Cerebellar nuclear complex (tissue), 1 donor: Measurements from ENCODE around the gene SPEG.

ENCODE experiments used
- DNase-seq, 2 experiments: peaks; one replicate each; lab custom pipeline; 2025; lab: John Stamatoyannopoulos, UW

Gene SPEG

DNA sequence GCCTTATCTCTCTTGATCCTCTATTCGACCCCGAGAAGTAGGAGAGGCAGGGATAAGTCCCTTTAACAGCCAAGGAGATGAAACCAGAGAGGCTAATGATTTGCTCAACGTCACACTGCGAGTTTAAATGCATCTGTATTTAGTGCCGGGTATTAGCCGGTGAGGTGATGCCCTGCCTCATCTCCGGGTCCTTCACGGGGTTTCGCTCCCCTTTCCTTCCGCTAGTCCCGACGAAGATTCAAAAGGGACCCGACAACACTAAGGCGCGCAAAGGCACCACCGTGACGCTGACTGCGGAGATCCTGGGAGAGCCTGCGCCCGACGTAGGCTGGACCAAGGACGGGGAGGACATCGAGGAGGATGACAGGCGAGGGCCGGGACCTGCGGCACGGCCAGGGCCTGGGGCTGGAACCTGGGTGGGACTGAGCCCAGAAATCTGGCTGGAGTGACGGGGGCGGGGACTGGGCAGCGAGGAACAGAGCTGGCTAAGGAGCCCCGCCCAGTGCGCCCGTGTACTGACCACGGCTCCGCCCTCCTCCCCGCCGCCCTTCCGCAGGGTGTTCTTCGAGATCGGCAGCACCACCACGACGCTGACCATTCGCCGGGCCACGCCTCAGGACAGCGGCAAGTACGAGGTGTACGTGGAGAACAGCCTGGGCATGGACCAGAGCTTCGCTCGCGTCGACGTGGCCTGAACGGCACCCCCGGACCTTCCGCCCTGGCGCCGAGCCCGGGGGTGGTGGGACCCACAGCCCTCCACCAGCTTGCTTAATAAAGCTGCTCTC lies 63.0 kb downstream of the SPEG start:
- DNase-seq, result no peak

DNA sequence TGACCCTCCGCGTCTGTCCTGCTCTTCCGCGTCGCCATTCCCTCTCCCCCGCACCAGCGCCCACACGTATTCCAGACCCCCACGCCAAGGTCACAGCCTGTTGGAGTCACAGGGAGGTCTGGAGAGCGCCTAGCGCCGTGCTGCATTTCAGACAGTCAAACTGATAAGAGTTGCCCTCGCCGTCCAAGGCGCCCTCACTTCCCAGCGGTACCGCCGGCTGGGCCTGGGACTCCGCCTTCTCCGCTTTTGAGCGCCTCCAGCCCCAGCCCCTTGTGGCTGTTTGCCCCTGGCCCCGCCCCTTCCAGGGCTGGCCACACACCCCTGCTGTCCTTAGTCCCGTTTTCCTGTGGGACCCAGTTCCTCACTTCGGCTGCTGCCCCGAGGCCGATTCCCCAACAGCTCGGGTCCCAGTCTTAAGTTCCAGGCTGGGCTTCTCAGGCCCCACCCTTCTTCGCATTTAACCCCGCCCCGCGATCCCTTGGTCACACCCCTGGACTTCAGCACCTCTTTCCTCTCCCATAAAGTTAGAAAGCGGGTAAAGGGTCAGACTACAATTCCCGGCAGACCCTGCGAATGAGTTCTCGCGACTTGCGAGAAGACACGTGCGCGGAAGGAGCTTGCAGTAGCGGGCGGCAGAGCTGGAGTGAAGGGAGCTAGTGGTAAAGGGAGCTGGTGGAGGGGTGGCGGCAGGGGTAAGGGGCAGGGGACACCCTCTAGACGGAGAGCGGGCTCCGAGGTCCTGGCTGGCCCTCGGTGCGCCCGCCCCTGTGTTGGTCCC lies 63.8 kb downstream of the SPEG start, which contains the start of gene GMPPA:
TSS of gene GMPPA (plus strand) at position 612 of the 778 bp plus-strand sequence. CDS start 1,085 bp downstream, outside the sequence.
- peak; percentile 89 to 92 for DNase-seq

GRCh38 chr2:219499058-219499307 lies 64.3 kb downstream of the SPEG start:
- DNase-seq, result no peak

DNA sequence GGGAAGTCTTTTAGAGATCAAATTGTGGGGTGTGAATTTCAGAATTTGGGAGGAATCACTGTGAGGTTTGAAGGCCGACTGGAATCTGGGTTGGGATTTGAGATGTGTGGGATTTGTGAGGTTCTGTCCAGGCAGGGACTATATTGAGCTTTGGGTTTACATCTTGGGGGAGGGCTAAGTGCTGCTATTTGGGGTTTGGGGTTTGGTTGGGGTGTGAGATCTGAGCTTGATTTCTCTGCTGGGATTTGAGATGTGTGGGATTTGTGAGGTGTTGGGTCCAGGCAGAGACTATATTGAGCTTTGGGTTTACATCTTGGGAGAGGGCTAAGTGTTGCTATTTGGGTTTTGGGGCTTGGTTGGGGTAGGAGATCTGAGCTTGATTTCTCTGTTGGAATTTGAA lies 64.9 kb downstream of the SPEG start:
- no peak for DNase-seq

GRCh38 chr2:219500135-219500534 lies 65.5 kb downstream of the SPEG start:
- DNase-seq, result no peak

DNA sequence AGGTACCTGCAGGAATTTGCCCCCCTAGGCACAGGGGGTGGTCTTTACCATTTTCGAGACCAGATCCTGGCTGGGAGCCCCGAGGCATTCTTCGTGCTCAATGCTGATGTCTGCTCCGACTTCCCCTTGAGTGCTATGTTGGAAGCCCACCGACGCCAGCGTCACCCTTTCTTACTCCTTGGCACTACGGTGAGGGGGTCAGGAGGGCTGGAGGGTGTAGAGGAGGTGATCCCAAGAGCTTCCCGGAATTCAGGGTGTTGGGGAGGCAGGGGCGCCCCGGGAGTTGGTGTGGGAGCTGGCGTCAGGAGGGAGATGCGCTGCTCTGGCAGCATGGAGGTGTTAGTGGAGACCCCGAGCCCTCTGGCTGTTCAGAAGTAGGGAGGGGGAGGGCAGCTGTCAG lies 67.2 kb downstream of the SPEG start:
- no peak for DNase-seq

- no peak for DNase-seq
Measured at GRCh38 chr2:219502618-219503017, 68.0 kb downstream of the SPEG start.

DNA sequence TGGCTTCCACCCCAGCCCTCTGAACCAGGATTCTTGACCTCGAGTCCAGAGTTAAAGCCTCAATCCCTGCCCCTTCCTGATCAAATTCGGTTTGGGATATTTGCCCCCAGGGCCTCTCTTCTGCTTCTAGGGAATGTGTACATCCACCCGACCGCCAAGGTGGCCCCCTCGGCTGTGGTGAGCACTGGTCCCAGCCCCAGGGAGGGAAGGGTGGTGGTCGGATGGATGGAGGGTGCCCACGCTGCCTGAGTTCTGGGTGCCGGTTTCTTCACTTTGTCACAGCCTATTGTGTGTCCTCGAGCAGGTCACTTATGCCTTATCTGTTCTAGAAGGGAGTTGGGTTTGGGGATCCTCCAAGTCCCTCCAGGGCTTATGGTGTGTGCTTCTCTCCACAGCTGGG lies 70.9 kb downstream of the SPEG start:
- DNase-seq, result no peak

DNA sequence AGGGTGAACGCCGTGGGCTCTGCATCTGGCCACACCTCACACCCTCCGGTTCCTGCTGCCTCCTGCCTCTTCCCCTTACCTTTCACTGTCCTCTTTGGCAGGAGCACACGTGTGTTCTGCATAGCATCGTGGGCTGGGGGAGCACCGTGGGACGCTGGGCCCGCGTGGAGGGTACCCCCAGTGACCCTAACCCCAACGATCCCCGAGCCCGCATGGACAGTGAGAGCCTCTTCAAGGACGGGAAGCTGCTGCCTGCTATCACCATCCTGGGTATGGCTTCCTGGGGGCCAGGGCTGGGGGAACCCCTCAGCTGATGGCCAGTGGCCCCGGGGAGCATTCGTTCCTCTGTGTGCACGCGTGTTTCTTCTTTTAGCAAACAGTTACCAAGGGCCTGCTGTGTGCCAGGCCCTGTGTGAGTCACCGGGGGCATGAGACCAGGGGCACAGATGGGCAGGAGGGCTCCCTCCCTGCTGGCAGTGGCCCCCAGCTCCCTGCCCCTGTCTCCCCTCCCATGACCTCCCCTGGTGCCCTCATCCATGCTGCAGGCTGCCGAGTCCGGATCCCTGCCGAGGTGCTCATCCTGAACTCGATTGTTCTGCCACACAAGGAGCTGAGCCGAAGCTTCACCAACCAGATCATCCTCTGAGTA lies 71.6 kb downstream of the SPEG start:
- no peak for DNase-seq

DNA sequence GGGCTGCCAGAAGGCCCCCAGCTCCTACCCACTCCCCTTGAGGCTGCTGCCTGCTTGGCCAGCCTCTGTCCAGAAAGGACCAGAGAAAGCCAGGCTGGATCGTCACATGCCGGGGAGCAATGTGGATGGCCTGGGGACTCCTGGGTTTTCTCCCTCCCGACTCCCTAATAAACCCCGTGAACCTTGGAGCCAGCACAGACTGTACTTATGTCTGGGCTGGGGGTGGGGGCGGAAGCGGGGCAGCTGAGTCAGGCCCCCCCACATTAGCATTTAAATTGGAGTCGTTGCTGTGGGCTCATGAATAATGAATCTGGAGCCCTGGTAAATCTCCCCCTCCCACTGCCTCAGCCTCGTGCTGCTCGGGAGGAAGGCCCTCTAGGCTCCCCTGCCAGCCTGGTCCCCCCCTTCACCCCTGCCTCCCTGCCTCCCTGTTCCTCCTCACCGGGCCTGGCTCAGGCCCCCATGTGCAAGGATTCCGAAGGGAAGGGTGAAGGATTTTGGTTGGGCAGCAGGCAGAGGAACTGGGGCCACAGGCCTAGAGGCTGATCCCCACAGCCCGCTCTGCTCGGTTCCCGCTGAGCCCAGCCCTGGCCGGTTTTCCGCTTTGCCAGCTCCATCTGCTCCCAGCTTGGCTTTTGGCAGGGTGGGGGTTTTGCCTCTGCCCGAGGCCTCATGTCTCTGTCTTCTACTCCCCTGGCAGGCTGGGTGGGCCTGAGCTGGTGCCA lies 72.3 kb downstream of the SPEG start:
- DNase-seq, result peak; percentile 30 to 70

- DNase-seq, result no peak
Measured at GRCh38 chr2:219507581-219508443, 73.2 kb downstream of the SPEG start.

- DNase-seq, result no peak
Measured at GRCh38 chr2:219508444-219508734, 73.7 kb downstream of the SPEG start.

DNA sequence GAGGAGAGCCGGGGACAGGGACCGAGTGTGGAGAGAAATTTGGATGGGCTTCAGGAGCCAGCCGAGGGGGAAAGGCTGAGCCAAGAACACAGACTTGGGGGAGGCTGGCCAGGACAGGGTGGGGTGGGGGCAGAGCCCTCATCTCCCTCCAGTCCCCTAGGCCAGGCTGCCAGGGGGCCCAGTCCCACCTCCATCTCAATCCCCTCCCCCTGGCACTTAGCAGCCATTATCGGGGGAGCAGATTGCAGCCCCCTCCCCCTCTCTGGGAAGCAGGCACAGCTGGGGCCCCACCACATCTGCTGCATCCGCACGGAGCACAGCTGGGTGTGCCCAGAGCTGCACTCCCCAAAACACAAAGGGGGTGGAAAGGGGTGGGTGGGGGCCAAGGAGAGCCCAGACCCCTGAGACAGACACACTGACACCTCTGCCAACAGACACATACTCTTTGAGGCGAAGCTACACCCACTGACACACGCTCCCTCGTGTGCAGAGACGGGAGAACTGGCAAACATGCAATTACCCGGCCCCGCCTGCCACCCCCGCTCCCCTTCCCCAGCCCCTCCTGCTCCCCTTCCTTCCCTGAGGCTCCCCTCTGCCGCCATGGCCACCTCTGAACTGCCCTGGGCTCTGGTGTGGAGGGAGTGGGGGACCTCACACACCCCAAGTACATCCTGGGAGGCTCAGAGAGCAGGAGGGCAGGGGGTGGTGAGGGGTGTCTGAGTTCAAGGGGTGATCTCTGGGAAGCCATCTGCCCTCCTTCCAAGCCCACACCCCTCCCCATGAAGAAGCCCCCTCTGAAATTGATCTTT lies 74.5 kb downstream of the SPEG start:
- DNase-seq, result no peak

DNA sequence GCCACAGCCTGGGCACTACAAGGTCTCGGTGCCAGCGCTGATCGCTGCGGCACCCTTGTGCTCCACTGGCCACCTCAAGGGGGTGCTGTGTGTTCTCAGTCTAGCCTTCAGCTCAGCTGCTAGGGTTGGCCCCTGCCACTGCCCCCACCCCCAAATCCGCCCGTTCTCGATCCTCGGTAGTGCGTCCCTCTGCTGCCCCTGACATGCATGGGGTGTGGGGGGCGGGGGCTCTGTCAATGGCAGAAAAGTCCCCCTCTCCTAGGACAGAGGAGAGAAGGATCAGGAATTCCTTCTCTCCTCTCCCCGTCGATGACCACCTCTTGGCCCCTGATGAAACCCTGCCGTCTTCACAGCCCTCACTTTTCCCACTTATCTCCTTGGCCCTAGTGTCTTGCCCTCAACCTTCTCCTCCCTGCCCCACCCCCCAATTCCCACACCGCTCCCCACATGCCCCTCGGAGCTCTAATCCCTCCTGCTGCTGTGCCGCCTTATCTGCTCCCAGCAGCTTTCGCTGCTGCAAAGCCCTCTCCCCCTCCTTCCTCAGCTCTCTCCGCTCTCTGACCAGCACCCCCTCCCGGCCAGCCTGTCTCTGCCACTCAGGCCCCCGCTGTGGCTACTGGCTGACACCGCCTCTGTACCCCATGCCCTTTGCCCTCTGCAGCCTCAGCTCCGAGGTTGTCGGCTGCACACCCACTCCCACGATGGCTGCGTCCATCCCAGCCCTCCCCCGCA lies 75.3 kb downstream of the SPEG start:
- DNase-seq, result no peak

DNA sequence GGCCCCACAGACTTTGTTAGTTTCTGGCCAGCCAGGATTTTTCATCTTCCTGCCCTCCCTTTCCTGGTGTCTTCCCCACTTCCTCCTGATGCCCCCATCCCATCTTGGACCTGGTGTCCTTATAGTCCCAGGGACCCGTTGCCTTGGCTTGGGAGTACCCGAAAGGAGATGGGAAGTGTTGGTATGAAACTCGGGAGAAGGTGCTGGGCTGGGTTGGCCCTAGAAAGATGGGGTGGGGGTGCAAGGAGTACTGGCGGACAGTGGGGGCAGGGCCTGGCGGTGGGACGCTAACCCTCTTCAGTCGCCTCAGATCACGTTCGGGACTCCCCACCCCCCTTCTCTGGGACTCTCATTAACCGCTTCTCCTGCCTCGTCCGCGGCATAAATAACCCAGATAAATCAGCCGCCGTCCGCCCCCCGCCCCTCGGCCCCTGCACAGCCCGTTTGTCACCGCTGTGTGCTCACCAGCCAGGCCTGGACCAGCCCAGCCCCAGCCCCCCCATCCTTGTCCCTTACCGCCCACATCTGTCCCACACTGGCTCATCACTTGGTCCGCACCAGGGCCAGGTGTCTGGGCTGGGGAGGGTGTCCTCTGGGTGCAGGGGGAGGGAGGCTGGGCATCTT lies 76.0 kb downstream of the SPEG start:
- no peak for DNase-seq

GRCh38 chr2:219511547-219512325 lies 77.1 kb downstream of the SPEG start:
- no peak for DNase-seq

GRCh38 chr2:219512524-219513216 lies 78.0 kb downstream of the SPEG start:
- no peak for DNase-seq

GRCh38 chr2:219513787-219514186 lies 79.1 kb downstream of the SPEG start:
- no peak for DNase-seq
